H1 (cell line): Measurements from ENCODE around the gene PLK5. TPM values are rescaled to one million over a fixed set of nuclear protein-coding genes. Genes with fewer than 3 reads are reported as not detected.

Experiments
- CTBP2 ChIP-seq: IDR thresholded peaks from 2 replicates; pipeline ENCODE4 v1.7.0; 2011; ENCODE audit warnings: borderline replicate concordance, mild to moderate bottlenecking, moderate library complexity, mixed read lengths, low read length; ENCODE audit not compliant: insufficient read depth, insufficient read length
- SIN3A ChIP-seq, 2 experiments: IDR thresholded peaks in 1 of 2; conservative IDR thresholded peaks in 1 of 2; 2 replicates each; pipeline ENCODE4 v1.6.1; 2011 to 2012; ENCODE audit warnings: low read length in 2 of 2, improper control_type of control experiment in 1 of 2, low read depth in 1 of 2, mild to moderate bottlenecking in 1 of 2
- polyA plus RNA-seq, 7 experiments: library from polyadenylated mRNA; depleted of rRNA in 3 of 7; stranded (reverse) in 5 of 7; unstranded in 2 of 7; fragments of >200 nt in 5 of 7; fragments of 200-250 nt in 2 of 7; gene quantifications; 1 replicate in 5 of 7; 2 replicates in 1 of 7; 4 replicates in 1 of 7; pipeline versions ENCODE4 v1.2.1 to v1.2.3, GENCODE V29; 2011 to 2013; ENCODE audit warnings: missing spikeins in 2 of 7, mixed read lengths in 2 of 7
- total RNA-seq: library from RNA; stranded (reverse); fragmentation: NEBNext Ultra II Directional; extraction: Animal tissue kit (Norgen Biotek cat#: 25700); gene quantifications from 2 replicates; pipeline ENCODE4 v1.2.1, GENCODE V29; 2021

PLK5 gene
- total and polyA plus RNA-seq, 2 of the 8 experiments (the other 6 are each of a cell fraction or from before 2014, with no cell fraction given), result 0.43 to 0.45 TPM

DNA sequence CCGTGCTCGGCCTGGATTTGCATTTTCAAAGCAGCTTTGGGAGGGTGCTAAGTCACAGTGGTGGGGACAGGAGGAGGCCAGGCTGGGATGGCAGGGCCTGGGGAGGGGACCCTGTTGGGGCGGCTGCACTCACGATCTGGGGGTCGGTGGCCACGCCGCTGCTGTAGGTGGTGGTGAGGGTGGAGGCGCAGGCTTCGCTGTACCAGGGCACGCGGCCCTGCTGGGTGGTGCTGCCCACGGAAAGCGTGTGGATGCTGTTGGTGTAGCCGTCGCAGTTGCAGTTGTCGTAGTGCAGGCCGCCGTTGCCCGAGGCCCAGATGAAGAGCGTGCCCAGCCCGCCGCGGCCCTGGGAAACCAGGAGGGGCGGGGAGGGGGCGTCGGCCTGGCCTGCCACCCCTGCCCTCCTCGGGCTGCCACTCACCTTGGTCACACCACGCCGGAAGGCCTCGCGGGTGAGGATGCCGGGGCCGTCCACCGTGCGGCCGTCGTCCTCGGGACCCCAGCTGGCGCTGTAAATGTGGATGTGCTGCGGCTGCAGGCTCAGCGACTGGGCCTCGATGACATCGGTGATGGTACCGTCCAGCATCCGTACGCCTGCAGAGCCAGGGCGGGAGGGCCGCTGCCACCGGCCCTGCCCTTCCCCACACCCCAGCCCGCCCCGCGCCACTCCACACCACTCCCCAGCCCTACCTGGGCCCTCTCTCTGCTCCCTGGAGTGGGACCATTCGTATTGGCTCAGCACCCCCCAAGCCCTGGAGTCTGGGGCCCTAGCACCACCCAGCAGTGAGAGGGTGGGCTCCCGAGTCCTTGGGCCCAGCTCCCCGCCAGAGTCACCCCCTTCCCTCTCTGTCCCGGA lies 36.9 kb upstream of the PLK5 start (continued):
- TF ChIP-seq CTBP2 (no peak), SIN3A (conservative IDR thresholded peaks at IDR 0.05 in 1 of 2, IDR thresholded peaks at IDR 0.05 in 1 of 2; ENCODE audit: low read depth in 1 of 2, low read length in 2 of 2) (no peak)
- TF ChIP-seq, all 59 proteins: peak for 0
